ENCODE results near the gene PDXP.

DNA sequence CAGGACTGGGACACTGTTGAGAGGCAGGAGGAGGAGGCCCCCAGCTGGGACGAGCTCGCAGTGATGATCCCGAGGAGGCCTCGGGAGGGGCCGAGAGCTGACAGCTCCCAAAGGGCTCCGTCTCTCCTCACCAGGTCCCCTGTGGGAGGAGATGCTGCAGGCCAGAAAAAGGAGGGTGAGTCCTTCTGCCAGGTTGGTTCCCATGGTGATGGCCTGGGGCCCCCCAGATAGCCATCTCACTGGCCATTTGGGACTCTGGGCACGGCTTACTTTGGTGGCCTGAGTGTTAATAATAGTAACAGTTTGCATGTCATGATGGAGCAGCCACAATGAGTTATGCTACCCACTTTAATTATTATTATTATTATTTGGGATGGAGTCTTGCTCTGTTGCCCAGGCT, 57.2 kb downstream of the PDXP start:
- TF ChIP-seq EZH2 (IDR thresholded peaks at IDR 0.05; ENCODE audit: insufficient read depth, poor library complexity, severe bottlenecking) (no peak), EZH2phosphoT487 (IDR thresholded peaks at IDR 0.05; ENCODE audit: insufficient read depth, low read depth) (no peak)

All from GM23248 (cell line).